Fibroblast of pulmonary artery (primary cell): ENCODE data around the gene PROZ.

Experiments
- DNase-seq: peaks from one replicate; pipeline ENCODE4 v3.0.0-alpha.2; 2010; ENCODE audit warnings: low read depth
- H3K4me3 ChIP-seq: replicated peaks from 2 replicates; pipeline ENCODE4 v1.5.1; 2011; ENCODE audit warnings: low read depth, mild to moderate bottlenecking, control low read depth, low read length, moderate library complexity
- CTCF ChIP-seq: IDR thresholded peaks from 2 replicates; pipeline ENCODE4 v1.5.1; 2011; ENCODE audit warnings: mild to moderate bottlenecking, control low read depth, low read length, inconsistent platforms; ENCODE audit errors: missing control alignments

Gene PROZ

DNA sequence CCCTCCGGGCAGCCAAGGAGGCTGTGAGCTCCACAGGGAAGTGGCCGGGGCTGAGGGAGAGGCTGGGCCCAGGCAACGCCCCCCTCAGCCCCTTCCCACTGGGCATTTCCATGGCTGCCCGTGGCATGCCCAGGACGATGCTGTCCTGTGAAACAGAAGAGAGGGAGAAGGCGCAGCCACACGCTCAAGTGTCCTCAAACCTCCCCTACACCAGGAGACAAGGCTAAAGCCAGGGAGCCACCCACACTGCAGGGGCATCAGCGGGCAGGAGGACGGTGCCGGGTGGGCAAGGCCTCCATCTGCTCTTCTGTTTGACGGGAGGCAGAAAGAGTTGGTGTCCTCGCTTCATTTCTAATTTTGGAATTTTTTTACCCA lies 14.2 kb upstream of the PROZ start:
- no peak overlapping the region for H3K4me3 ChIP-seq
- TF ChIP-seq CTCF = no peak
- no peak for DNase-seq

GRCh38 chr13:113145496-113145895 lies 13.0 kb upstream of the PROZ start:
- H3K4me3 ChIP-seq = no peak overlapping the region
- TF ChIP-seq CTCF = no peak
- DNase-seq = no peak

GRCh38 chr13:113145911-113146598 lies 12.4 kb upstream of the PROZ start:
- no peak for DNase-seq
- TF ChIP-seq CTCF = no peak
- no peak overlapping the region for H3K4me3 ChIP-seq

DNA sequence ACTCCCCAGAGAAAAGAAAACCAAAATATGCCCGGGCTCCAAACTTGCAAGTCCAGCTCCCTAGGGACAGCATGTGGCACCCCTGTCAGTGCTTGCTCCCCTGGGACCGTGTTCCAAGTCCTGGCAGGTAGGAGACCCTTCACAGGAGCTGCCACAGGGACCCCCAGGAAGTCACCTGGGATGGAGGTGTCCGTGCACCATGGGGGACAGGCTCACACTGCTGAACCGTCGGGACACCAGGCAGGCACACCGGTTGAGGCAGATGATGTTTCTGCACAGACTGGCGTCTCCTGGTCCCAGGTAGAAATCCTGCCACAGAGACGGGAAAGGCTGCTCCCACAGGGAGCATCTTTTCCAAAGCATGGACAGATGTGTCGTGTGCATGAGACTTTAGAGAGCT lies 11.7 kb upstream of the PROZ start:
- DNase-seq = no peak
- H3K4me3 ChIP-seq = no peak overlapping the region
- no peak for TF ChIP-seq CTCF

GRCh38 chr13:113147206-113147605 lies 11.2 kb upstream of the PROZ start:
- no peak for DNase-seq
- H3K4me3 ChIP-seq = no peak overlapping the region
- no peak for TF ChIP-seq CTCF

GRCh38 chr13:113148407-113148806 lies 10.0 kb upstream of the PROZ start:
- no peak overlapping the region for H3K4me3 ChIP-seq
- TF ChIP-seq CTCF = no peak
- DNase-seq = no peak

DNA sequence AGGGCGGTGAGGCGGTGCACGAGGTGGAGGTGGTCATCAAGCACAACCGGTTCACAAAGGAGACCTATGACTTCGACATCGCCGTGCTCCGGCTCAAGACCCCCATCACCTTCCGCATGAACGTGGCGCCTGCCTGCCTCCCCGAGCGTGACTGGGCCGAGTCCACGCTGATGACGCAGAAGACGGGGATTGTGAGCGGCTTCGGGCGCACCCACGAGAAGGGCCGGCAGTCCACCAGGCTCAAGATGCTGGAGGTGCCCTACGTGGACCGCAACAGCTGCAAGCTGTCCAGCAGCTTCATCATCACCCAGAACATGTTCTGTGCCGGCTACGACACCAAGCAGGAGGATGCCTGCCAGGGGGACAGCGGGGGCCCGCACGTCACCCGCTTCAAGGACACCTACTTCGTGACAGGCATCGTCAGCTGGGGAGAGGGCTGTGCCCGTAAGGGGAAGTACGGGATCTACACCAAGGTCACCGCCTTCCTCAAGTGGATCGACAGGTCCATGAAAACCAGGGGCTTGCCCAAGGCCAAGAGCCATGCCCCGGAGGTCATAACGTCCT lies 9.4 kb upstream of the PROZ start:
- no peak overlapping the region for H3K4me3 ChIP-seq
- no peak for DNase-seq
- TF ChIP-seq CTCF = no peak
